Aorta (tissue), 5 donors: ENCODE measurements around the gene RCN2. TPM values are rescaled to one million over a fixed set of nuclear protein-coding genes. Genes with fewer than 3 reads are reported as not detected.
A peak's percentile ranks its signal among the peaks of the same experiment; 100 is the strongest.
"Not testable (repeated sequence)": the region's sequence is repeated elsewhere in the genome, so short reads cannot be mapped to it uniquely, and the experiment has no call there.

Experiments used
- ATAC-seq: fragments of 200-7000 bp; cut with Tn5 transposase; one replicate; pipeline ENCODE4 v1.9.1; 2022; ENCODE audit warnings: moderate library complexity; ENCODE audit not compliant: low FRiP score
- DNase-seq, 2 donors: peaks; one replicate each; pipeline ENCODE4 v3.0.0-alpha.2; 2020
- H3K27ac ChIP-seq, 2 donors: one replicate each; pipeline ENCODE4 v1.5.1; 2013; ENCODE audit warnings: low read length in 2 of 2, mild to moderate bottlenecking in 2 of 2, moderate library complexity in 2 of 2, control low read depth in 1 of 2, inconsistent platforms in 1 of 2, low read depth in 1 of 2
- H3K27me3 ChIP-seq, 2 donors: one replicate each; pipeline ENCODE4 v1.6.1; 2013; ENCODE audit warnings: control low read depth in 1 of 2, low read length in 1 of 2, mild to moderate bottlenecking in 1 of 2, moderate library complexity in 1 of 2; ENCODE audit not compliant: insufficient read depth in 2 of 2, control insufficient read depth in 1 of 2
- H3K36me3 ChIP-seq, 2 donors: one replicate each; pipeline ENCODE4 v1.6.1; 2013; ENCODE audit warnings: control low read depth in 1 of 2, low read length in 1 of 2, mild to moderate bottlenecking in 1 of 2; ENCODE audit not compliant: insufficient read depth in 2 of 2, control insufficient read depth in 1 of 2
- H3K4me1 ChIP-seq, 2 donors: one replicate each; pipeline ENCODE4 v1.6.1; 2013; ENCODE audit warnings: low read length in 2 of 2, control low read depth in 1 of 2, mild to moderate bottlenecking in 1 of 2, moderate library complexity in 1 of 2; ENCODE audit not compliant: insufficient read depth in 2 of 2, control insufficient read depth in 1 of 2
- H3K4me3 ChIP-seq, 2 donors: one replicate each; pipeline ENCODE4 v1.5.1; 2013; ENCODE audit warnings: low read length in 2 of 2, control low read depth in 1 of 2, mild to moderate bottlenecking in 1 of 2
- H3K9me3 ChIP-seq: one replicate; pipeline ENCODE4 v1.6.1; 2013; ENCODE audit warnings: mild to moderate bottlenecking, low read length; ENCODE audit not compliant: control insufficient read depth
- WGBS, 2 donors: extraction: QIAGEN DNeasy Blood & Tissue Kit; methylation state at CpG; one replicate each; pipeline ENCODE4 v1.1.7; 2013; 5-methylcytosine and 5-hydroxymethylcytosine counted together
- intact Hi-C, 2 donors: fragments of 100-400 bp; cut with DNase I; formaldehyde crosslinking; loops; one replicate each; pipeline versions ENCODE4 v1.14.2 to v1.15.0; 2022
- polyA plus RNA-seq, 2 donors: library from polyadenylated mRNA; stranded (reverse); fragments of 200-250 nt; gene quantifications; one replicate each; pipeline ENCODE4 v1.2.3, GENCODE V29; 2013
- total RNA-seq, 2 donors: library from RNA; stranded (reverse); fragmentation: NEBNext Ultra II Directional; extraction: Animal tissue kit (Norgen Biotek cat#: 25700); gene quantifications; one replicate each; pipeline ENCODE4 v1.2.1, GENCODE V29; 2021
- donor health status: healthy with polysubstance abuse.
- donor health status: Bipolar disorder and iron deficiency.
- donor health status: DM: no; HTN: no; CAD: no.
- donor health status: DM: no; HTN: no; CAD: no.
- donor health status: DM: yes; HTN: yes; CAD: no.

Gene RCN2
- total and polyA plus RNA-seq, 4 donors: 41.0 to 65.0 (median 55.7) TPM

GRCh38 chr15:76961268-76962011 is 29.9 kb downstream of the RCN2 start:
- DNase-seq (no peak), ATAC-seq (no peak)
- 35 to 36% methylated on average over 6 of the region's 6 CpGs for WGBS, 2 donors
- intact Hi-C loops: no loop called here
- Histone ChIP-seq H3K27ac (no peak overlapping the region), H3K4me1 (no peaks in the 10 kb centered on the region), H3K4me3 (no peak overlapping the region), H3K9me3 (no peaks in the 10 kb centered on the region), H3K27me3 (no peaks in the 10 kb centered on the region), H3K36me3 (no peaks in the 10 kb centered on the region)

DNA sequence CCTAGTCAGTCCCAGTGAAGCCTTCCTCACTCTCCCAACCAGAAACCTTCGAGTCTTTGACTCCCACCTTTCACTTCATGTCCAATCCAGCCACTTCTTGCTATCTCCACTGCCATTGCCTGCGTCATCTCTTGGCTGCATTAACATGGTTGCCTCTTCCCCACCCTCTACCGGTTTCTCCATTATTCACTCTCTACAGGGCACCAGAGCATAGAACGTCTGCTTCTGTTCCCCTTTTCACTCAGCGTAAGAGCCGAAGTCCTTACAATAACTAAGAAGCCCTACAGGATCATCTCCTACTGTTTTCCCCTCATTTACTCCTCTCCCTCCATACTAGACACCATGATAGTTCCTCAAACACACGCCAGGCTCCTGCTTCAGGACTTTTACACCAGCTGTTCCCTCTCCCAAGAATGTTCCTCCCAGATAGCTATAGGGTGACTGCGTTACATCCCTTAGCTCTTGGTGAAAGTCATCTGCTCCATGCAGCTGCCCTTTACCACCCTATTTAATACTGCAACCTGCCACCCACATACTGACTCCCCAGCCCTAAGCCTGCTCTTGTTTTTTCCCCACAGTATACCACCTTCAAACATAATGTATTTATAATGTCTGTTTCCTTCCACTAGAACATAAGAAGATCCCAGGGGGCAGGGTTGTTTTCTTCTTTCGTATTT is 30.9 kb downstream of the RCN2 start:
- no peak for DNase-seq
- H3K9me3 ChIP-seq: no peaks in the 10 kb centered on the region
- intact Hi-C loops: no loop called here
- WGBS, 2 donors: 91 to 92% methylated on average over 9 of the region's 9 CpGs
- H3K27me3 ChIP-seq: no peaks in the 10 kb centered on the region
- H3K4me1 ChIP-seq: peaks cover 0 to 5% of the 10 kb centered on the region in 2 donors
- no peaks in the 10 kb centered on the region for H3K36me3 ChIP-seq
- no peak overlapping the region for H3K4me3 ChIP-seq
- no peak for ATAC-seq
- H3K27ac ChIP-seq: peak overlapping the region; percentile 22 to 25

GRCh38 chr15:76963596-76963995 is 32.0 kb downstream of the RCN2 start:
- ATAC-seq (no peak), DNase-seq (no peak)
- Histone ChIP-seq H3K36me3 (no peaks in the 10 kb centered on the region), H3K4me3 (no peak overlapping the region), H3K27me3 (no peaks in the 10 kb centered on the region), H3K27ac (peak overlapping the region; percentile 29 to 38), H3K9me3 (no peaks in the 10 kb centered on the region), H3K4me1 (peaks cover 0 to 5% of the 10 kb centered on the region in 2 donors)
- 8 to 10% methylated on average over 9 of the region's 9 CpGs for WGBS, 2 donors
- intact Hi-C loops: no loop called here

- ATAC-seq: no peak
- no peak for DNase-seq
- intact Hi-C loops: no loop called here
- H3K36me3 ChIP-seq: no peaks in the 10 kb centered on the region
- peaks cover 0 to 5% of the 10 kb centered on the region in 2 donors for H3K4me1 ChIP-seq
- WGBS, 2 donors: 5 to 8% methylated on average over 5 of the region's 5 CpGs
- no peak overlapping the region for H3K4me3 ChIP-seq
- H3K27ac ChIP-seq: peak overlapping the region; percentile 74 to 83
- H3K9me3 ChIP-seq: no peaks in the 10 kb centered on the region
- H3K27me3 ChIP-seq: no peaks in the 10 kb centered on the region
These were observed 32.6 kb downstream of the RCN2 start for GRCh38 chr15:76964157-76964556.

DNA sequence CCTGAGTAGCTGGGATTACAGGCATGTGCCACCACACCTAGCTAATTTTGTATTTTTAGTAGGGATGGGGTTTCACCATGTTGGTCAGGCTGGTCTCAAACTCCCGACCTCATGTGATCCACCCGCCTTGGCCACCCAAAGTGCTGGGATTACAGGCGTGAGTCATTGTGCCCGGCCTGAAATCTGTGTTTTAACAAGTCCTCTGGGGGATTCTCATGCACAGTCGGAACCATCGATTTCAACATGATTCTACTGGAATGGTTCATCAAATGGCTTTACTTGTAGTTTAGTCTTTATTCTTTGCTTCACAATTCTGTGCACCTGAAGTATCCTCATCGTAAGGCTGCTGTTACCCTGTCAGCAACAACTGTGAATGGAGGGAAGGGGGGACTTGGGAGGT is 34.5 kb downstream of the RCN2 start:
- H3K27ac ChIP-seq, H3K27me3 ChIP-seq, H3K4me1 ChIP-seq, DNase-seq, ATAC-seq, H3K9me3 ChIP-seq, H3K4me3 ChIP-seq, intact Hi-C loops, H3K36me3 ChIP-seq: not testable (repeated sequence)
- 28 to 30% methylated on average over 7 of the region's 7 CpGs for WGBS, 2 donors

- Histone ChIP-seq H3K4me1 (peaks cover 0 to 5% of the 10 kb centered on the region in 2 donors), H3K27me3 (no peaks in the 10 kb centered on the region), H3K36me3 (no peaks in the 10 kb centered on the region), H3K27ac (peak overlapping the region; percentile 6 to 54), H3K4me3 (no peak overlapping the region), H3K9me3 (no peaks in the 10 kb centered on the region)
- 26 to 30% methylated on average over 4 of the region's 4 CpGs for WGBS, 2 donors
- ATAC-seq (no peak), DNase-seq (no peak)
- intact Hi-C loops: no loop called here
These were observed 35.5 kb downstream of the RCN2 start for GRCh38 chr15:76967067-76967466.

DNA sequence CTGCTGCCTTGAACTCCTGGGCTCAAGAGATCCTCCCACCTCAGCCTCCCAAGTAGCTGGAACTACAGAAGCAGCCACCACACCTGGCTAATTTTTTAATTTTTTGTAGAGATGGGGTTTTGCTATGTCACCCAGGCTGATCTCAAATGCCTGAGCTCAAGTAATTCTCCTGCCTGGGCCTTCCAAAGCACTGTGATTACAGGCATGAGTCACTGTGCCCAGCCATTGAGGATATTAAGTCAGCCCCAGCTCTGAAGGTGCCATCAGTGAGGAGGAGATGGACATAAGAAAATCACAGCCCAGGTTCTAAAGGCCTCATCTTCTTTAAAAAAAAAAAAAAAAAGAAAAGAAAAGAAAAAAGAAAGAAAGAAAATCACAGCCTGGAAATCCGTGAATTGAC is 36.8 kb downstream of the RCN2 start:
- no peak for ATAC-seq
- Histone ChIP-seq H3K4me1 (peaks cover 0 to 5% of the 10 kb centered on the region in 2 donors), H3K36me3 (no peaks in the 10 kb centered on the region), H3K4me3 (no peak overlapping the region), H3K27me3 (no peaks in the 10 kb centered on the region), H3K27ac (no peak overlapping the region), H3K9me3 (no peaks in the 10 kb centered on the region)
- 50 to 61% methylated on average over 1 of the region's 1 CpG for WGBS, 2 donors
- intact Hi-C loops: no loop called here
- DNase-seq: no peak

DNA sequence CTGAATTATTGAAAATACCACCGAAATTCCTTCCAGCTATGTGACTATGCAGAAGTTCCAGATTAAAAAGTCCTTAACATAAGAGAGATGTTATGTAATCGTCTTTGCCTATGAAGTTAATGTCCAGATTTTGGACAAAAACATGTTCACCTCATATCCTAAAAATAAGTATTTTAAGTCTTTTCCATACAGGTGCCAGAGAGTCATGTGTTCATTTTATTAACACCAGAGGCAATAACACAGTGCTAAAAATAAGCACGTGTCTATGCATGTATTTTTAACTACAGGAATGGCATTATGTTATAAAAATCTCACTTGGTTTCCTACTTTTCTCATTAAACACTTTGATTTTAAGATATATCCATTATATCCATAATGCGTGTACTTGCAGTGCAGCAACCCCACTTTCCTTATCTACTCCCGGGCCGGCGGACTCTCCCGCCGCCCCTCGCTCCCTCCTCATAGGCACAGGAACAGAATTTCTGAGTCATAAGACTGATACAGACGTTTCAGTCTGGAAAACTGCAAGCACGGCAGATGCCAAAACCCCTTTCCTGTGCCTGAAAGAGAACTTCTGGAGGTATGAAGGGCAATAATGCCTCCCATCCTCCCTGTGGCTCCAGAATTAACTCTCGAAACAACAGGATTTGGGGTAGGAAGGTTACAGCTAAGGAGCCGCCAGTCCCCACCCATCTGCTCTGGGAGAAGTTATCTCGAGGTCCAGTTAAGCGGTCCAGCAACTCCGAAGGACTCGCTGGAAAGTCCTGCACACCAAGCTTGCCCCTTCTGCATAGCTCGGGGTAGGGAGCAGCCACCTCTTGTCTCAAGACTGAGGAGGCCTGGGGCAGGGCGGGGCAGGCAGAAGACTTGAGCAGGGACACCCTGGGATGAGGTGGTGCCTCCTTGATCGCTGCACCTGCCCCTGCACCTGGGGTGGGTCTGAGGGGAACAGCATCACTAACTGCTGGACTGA is 41.1 kb downstream of the RCN2 start:
- ATAC-seq: peak; percentile 85
- intact Hi-C loops: loop anchor here in 1 of 2 donors (2.0 to 10.0 kb wide), 3 partner anchors 22 to 570 kb away; partner anchors contain the start of gene PSTPIP1
- WGBS, 2 donors: 10% methylated on average over 21 of the region's 21 CpGs

More for the DNA sequence above, 41.1 kb downstream of the RCN2 start:
- Histone ChIP-seq H3K4me3 (peak overlapping the region in 1 of 2 donors; percentile 37), H3K36me3 (no peaks in the 10 kb centered on the region), H3K27ac (peak overlapping the region; percentile 81 to 86), H3K4me1 (peaks cover 0 to 6% of the 10 kb centered on the region in 2 donors), H3K27me3 (no peaks in the 10 kb centered on the region), H3K9me3 (no peaks in the 10 kb centered on the region)
- DNase-seq: peak; percentile 79 to 84
